Thymus (tissue), 11 donors: ENCODE results near the gene ROS1. TPM values are rescaled to one million over a fixed set of nuclear protein-coding genes. Genes with fewer than 3 reads are reported as not detected.

Experiments used
- DNase-seq, 9 donors: peaks; one replicate each; pipeline ENCODE4 v3.0.0-alpha.2; 2013; ENCODE audit warnings: low spot score in 9 of 9, low read depth in 6 of 9, missing footprints in 1 of 9
- H3K27ac ChIP-seq, 2 donors: one replicate each; pipeline ENCODE4 v1.5.1; 2013; ENCODE audit warnings: control low read depth in 1 of 2, low read depth in 1 of 2, low read length in 1 of 2, mild to moderate bottlenecking in 1 of 2, moderate library complexity in 1 of 2
- H3K27me3 ChIP-seq, 2 donors: one replicate each; pipeline ENCODE4 v1.5.1; 2013; ENCODE audit warnings: low read length in 1 of 2; ENCODE audit not compliant: control insufficient read depth in 2 of 2, insufficient read depth in 1 of 2
- H3K36me3 ChIP-seq, 2 donors: one replicate each; pipeline ENCODE4 v1.5.1; 2013; ENCODE audit warnings: low read length in 1 of 2, mild to moderate bottlenecking in 1 of 2, moderate library complexity in 1 of 2; ENCODE audit not compliant: control insufficient read depth in 2 of 2, insufficient read depth in 2 of 2
- H3K4me1 ChIP-seq, 2 donors: one replicate each; pipeline ENCODE4 v1.5.1; 2013; ENCODE audit warnings: low read length in 2 of 2; ENCODE audit not compliant: control insufficient read depth in 2 of 2, insufficient read depth in 2 of 2
- H3K4me3 ChIP-seq, 2 donors: one replicate each; pipeline ENCODE4 v1.5.1; 2013; ENCODE audit warnings: low read length in 2 of 2, control low read depth in 1 of 2, mild to moderate bottlenecking in 1 of 2
- H3K9me3 ChIP-seq, 2 donors: one replicate each; pipeline ENCODE4 v1.5.1; 2013; ENCODE audit warnings: low read length in 1 of 2, mild to moderate bottlenecking in 1 of 2; ENCODE audit not compliant: control insufficient read depth in 2 of 2, insufficient read depth in 1 of 2
- WGBS: extraction: QIAGEN DNeasy Blood & Tissue Kit; methylation state at CpG from one replicate; pipeline ENCODE4 v1.1.7; 2013; 5-methylcytosine and 5-hydroxymethylcytosine counted together
- polyA plus RNA-seq: library from polyadenylated mRNA; stranded (reverse); fragments of 200-250 nt; gene quantifications from one replicate; pipeline ENCODE4 v1.2.3, GENCODE V29; 2013
- total RNA-seq: library from RNA; stranded (reverse); fragments of 120-200 nt; gene quantifications from one replicate; pipeline ENCODE4 v1.2.4, GENCODE V29; 2013
- donor health status: healthy.

The ROS1 gene
- total and polyA plus RNA-seq, 2 donors: 0.09 to 0.16 TPM

- no peaks in the 10 kb centered on the region for H3K9me3 ChIP-seq
- no peak for DNase-seq
- no peaks in the 10 kb centered on the region for H3K36me3 ChIP-seq
- WGBS: 77% methylated on average over 4 of the region's 4 CpGs
- H3K4me1 ChIP-seq: no peaks in the 10 kb centered on the region
- no peaks in the 10 kb centered on the region for H3K27me3 ChIP-seq
- no peak overlapping the region for H3K4me3 ChIP-seq
- no peak overlapping the region for H3K27ac ChIP-seq
These were observed 29.5 kb downstream of the ROS1 start for GRCh38 chr6:117396228-117396627.

- Histone ChIP-seq H3K27me3 (no peaks in the 10 kb centered on the region), H3K4me3 (no peak overlapping the region), H3K4me1 (no peaks in the 10 kb centered on the region), H3K9me3 (no peaks in the 10 kb centered on the region), H3K27ac (no peak overlapping the region), H3K36me3 (no peaks in the 10 kb centered on the region)
- WGBS: 78% methylated on average over 1 of the region's 1 CpG
- DNase-seq: no peak
These were observed 30.6 kb downstream of the ROS1 start for GRCh38 chr6:117395164-117395563.

GRCh38 chr6:117393045-117393444 lies 32.7 kb downstream of the ROS1 start:
- Histone ChIP-seq H3K4me1 (no peaks in the 10 kb centered on the region), H3K4me3 (no peak overlapping the region)
- WGBS: 92% methylated on average over 2 of the region's 2 CpGs

GRCh38 chr6:117391874-117392583 lies 33.7 kb downstream of the ROS1 start:
- no peaks in the 10 kb centered on the region for H3K36me3 ChIP-seq
- no peaks in the 10 kb centered on the region for H3K4me1 ChIP-seq
- no peak overlapping the region for H3K4me3 ChIP-seq
- no peak for DNase-seq
- H3K27me3 ChIP-seq: no peaks in the 10 kb centered on the region
- no peak overlapping the region for H3K27ac ChIP-seq
- 63% methylated on average over 3 of the region's 3 CpGs for WGBS
- no peaks in the 10 kb centered on the region for H3K9me3 ChIP-seq

More at GRCh38 chr6:117393045-117393444, 32.7 kb downstream of the ROS1 start:
- no peaks in the 10 kb centered on the region for H3K36me3 ChIP-seq
- H3K27ac ChIP-seq: no peak overlapping the region
- H3K9me3 ChIP-seq: no peaks in the 10 kb centered on the region
- DNase-seq: no peak
- H3K27me3 ChIP-seq: no peaks in the 10 kb centered on the region

- Histone ChIP-seq H3K4me3 (no peak overlapping the region), H3K27ac (no peak overlapping the region), H3K27me3 (no peaks in the 10 kb centered on the region), H3K9me3 (no peaks in the 10 kb centered on the region), H3K4me1 (no peaks in the 10 kb centered on the region), H3K36me3 (no peaks in the 10 kb centered on the region)
- no peak for DNase-seq
- WGBS: 95% methylated on average over 11 of the region's 11 CpGs
These were observed 36.3 kb downstream of the ROS1 start for GRCh38 chr6:117389227-117390057.

GRCh38 chr6:117387454-117387974 lies 38.2 kb downstream of the ROS1 start:
- no peaks in the 10 kb centered on the region for H3K27me3 ChIP-seq
- no peak overlapping the region for H3K27ac ChIP-seq
- no peak overlapping the region for H3K4me3 ChIP-seq
- no peak for DNase-seq
- H3K9me3 ChIP-seq: no peaks in the 10 kb centered on the region
- H3K36me3 ChIP-seq: no peaks in the 10 kb centered on the region
- WGBS: 99% methylated on average over 1 of the region's 1 CpG
- H3K4me1 ChIP-seq: no peaks in the 10 kb centered on the region

- no peaks in the 10 kb centered on the region for H3K36me3 ChIP-seq
- no peak overlapping the region for H3K27ac ChIP-seq
- WGBS: 99% methylated on average over 2 of the region's 2 CpGs
- no peak for DNase-seq
- no peaks in the 10 kb centered on the region for H3K4me1 ChIP-seq
- no peaks in the 10 kb centered on the region for H3K9me3 ChIP-seq
- no peak overlapping the region for H3K4me3 ChIP-seq
- H3K27me3 ChIP-seq: no peaks in the 10 kb centered on the region
These were observed 41.1 kb downstream of the ROS1 start for GRCh38 chr6:117384659-117385058.

GRCh38 chr6:117381749-117382148 lies 44.0 kb downstream of the ROS1 start:
- H3K36me3 ChIP-seq: no peaks in the 10 kb centered on the region
- no peak for DNase-seq
- WGBS: 79% methylated on average over 2 of the region's 2 CpGs
- H3K27me3 ChIP-seq: no peaks in the 10 kb centered on the region
- H3K4me3 ChIP-seq: no peak overlapping the region
- H3K27ac ChIP-seq: no peak overlapping the region
- no peaks in the 10 kb centered on the region for H3K4me1 ChIP-seq
- no peaks in the 10 kb centered on the region for H3K9me3 ChIP-seq

GRCh38 chr6:117380298-117380697 lies 45.4 kb downstream of the ROS1 start:
- Histone ChIP-seq H3K4me3 (no peak overlapping the region), H3K4me1 (no peaks in the 10 kb centered on the region), H3K27me3 (no peaks in the 10 kb centered on the region), H3K9me3 (no peaks in the 10 kb centered on the region), H3K27ac (no peak overlapping the region), H3K36me3 (no peaks in the 10 kb centered on the region)
- no peak for DNase-seq
- WGBS: 94% methylated on average over 2 of the region's 2 CpGs
